ENCODE results near the gene HSD11B2. TPM values are rescaled to one million over a fixed set of nuclear protein-coding genes. Genes with fewer than 3 reads are reported as not detected.

HSD11B2 gene
- total and polyA plus RNA-seq, 4 donors: 2.6 to 39.8 (median 6.7) TPM

DNA sequence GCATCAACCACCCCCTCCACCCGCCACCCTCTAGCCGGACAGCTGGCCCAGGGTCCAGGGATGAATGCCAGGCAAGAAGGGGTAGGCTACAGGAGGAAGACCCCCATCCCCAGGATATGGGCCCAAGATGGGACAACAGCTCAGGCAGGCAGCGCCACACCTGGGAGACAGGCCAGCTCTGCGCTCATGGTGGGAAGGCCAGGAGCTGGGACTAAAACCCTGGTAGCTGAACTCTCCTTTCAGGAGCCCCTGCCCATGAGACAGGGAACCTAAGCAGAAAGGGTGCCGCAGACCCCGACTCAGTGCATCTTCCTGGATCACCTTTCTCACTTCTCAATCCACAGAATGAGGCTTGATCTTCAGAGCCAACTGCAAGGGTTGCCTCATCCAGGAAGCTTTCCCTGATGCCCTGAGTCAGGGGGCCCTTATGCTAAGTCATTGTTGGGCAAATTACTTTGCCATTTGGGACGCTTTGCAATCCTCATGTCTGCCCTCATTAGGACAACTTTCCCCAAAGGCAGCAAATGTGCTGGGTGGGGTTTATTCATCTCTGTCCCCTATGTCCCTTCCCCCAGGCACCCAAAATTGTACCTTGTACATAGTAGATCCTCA lies 23.6 kb upstream of the HSD11B2 start:
- DNase-seq (no peak), ATAC-seq (ENCODE audit: insufficient read depth, low FRiP score) (no peak)
- TF ChIP-seq CTCF (IDR thresholded peaks at IDR 0.05; ENCODE audit: control extremely low read depth, extremely low read depth): no peak
- peaks cover 0 to 2% (median 0%) of the 10 kb centered on the region in 4 donors for H3K36me3 ChIP-seq (ENCODE audit: control insufficient read depth in 4 of 4, insufficient read depth in 4 of 4, low read length in 4 of 4)
- no peaks in the 10 kb centered on the region for H3K27me3 ChIP-seq (ENCODE audit: control insufficient read depth in 3 of 3, insufficient read depth in 3 of 3, low read length in 2 of 3)
- no peak overlapping the region for H3K9ac ChIP-seq (ENCODE audit: insufficient read depth in 1 of 2, low read length in 2 of 2)
- no peaks in the 10 kb centered on the region for H3K9me3 ChIP-seq (ENCODE audit: control insufficient read depth in 4 of 4, insufficient read depth in 3 of 4, low read length in 3 of 4)
- peak overlapping the region; percentile 13 to 21 for H3K27ac ChIP-seq (ENCODE audit: low read depth in 1 of 2, low read length in 1 of 2)
- peaks cover 0 to 22% (median 14%) of the 10 kb centered on the region in 5 donors for H3K4me1 ChIP-seq (ENCODE audit: control insufficient read depth in 5 of 5, insufficient read depth in 5 of 5, low read length in 5 of 5)
- H3K4me3 ChIP-seq: no peak overlapping the region
- 85 to 91% methylated on average over 7 of the region's 7 CpGs for WGBS, 2 donors

- H3K36me3 ChIP-seq (ENCODE audit: control insufficient read depth in 4 of 4, insufficient read depth in 4 of 4, low read length in 4 of 4): peaks cover 0 to 2% (median 0%) of the 10 kb centered on the region in 4 donors
- no peak overlapping the region for H3K9ac ChIP-seq (ENCODE audit: insufficient read depth in 1 of 2, low read length in 2 of 2)
- H3K9me3 ChIP-seq (ENCODE audit: control insufficient read depth in 4 of 4, insufficient read depth in 3 of 4, low read length in 3 of 4): no peaks in the 10 kb centered on the region
- no peak overlapping the region for H3K4me3 ChIP-seq
- no peak overlapping the region for H3K27ac ChIP-seq (ENCODE audit: low read depth in 1 of 2, low read length in 1 of 2)
- TF ChIP-seq CTCF (IDR thresholded peaks at IDR 0.05; ENCODE audit: control extremely low read depth, extremely low read depth): no peak
- 87 to 91% methylated on average over 6 of the region's 6 CpGs for WGBS, 2 donors
- H3K27me3 ChIP-seq (ENCODE audit: control insufficient read depth in 3 of 3, insufficient read depth in 3 of 3, low read length in 2 of 3): no peaks in the 10 kb centered on the region
- no peak for DNase-seq
- peaks cover 0 to 22% (median 14%) of the 10 kb centered on the region in 5 donors for H3K4me1 ChIP-seq (ENCODE audit: control insufficient read depth in 5 of 5, insufficient read depth in 5 of 5, low read length in 5 of 5)
- ATAC-seq (ENCODE audit: insufficient read depth, low FRiP score): no peak
These were observed 23.0 kb upstream of the HSD11B2 start for GRCh38 chr16:67407788-67408452.

DNA sequence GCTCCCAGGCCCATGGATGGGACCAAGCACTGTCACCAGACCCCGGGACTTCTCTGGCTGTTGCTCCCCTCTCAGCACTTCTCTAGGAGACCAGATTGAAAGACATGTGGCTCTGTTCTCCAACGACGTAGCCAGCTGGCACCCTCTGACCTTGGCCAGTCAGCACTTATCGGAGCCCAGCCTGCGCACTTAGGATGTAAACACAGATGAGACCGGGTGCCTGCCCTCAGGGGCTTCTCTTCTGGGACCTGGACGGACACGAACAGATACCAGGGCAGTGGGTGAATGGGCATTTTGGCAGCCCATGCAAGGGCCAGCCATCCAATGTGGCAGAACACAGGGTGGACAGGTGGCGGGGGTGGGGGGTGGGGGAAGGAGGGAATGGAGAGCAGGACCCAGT lies 21.3 kb upstream of the HSD11B2 start:
- H3K27me3 ChIP-seq (ENCODE audit: control insufficient read depth in 3 of 3, insufficient read depth in 3 of 3, low read length in 2 of 3): no peaks in the 10 kb centered on the region
- H3K9me3 ChIP-seq (ENCODE audit: control insufficient read depth in 4 of 4, insufficient read depth in 3 of 4, low read length in 3 of 4): no peaks in the 10 kb centered on the region
- 91 to 94% methylated on average over 9 of the region's 9 CpGs for WGBS, 2 donors
- H3K9ac ChIP-seq (ENCODE audit: insufficient read depth in 1 of 2, low read length in 2 of 2): no peak overlapping the region
- H3K4me3 ChIP-seq: no peak overlapping the region
- no peak overlapping the region for H3K27ac ChIP-seq (ENCODE audit: low read depth in 1 of 2, low read length in 1 of 2)
- TF ChIP-seq CTCF (IDR thresholded peaks at IDR 0.05; ENCODE audit: control extremely low read depth, extremely low read depth): no peak
- DNase-seq: no peak
- H3K36me3 ChIP-seq (ENCODE audit: control insufficient read depth in 4 of 4, insufficient read depth in 4 of 4, low read length in 4 of 4): peaks cover 0 to 5% (median 0%) of the 10 kb centered on the region in 4 donors
- H3K4me1 ChIP-seq (ENCODE audit: control insufficient read depth in 5 of 5, insufficient read depth in 5 of 5, low read length in 5 of 5): peaks cover 0 to 17% (median 7%) of the 10 kb centered on the region in 5 donors
- no peak for ATAC-seq (ENCODE audit: insufficient read depth, low FRiP score)
